Measurements from ENCODE around the gene KRT1. TPM values are rescaled to one million over a fixed set of nuclear protein-coding genes. Genes with fewer than 3 reads are reported as not detected.

The KRT1 gene
- total and polyA plus RNA-seq, 10 donors = 0.05 to 2.4 (median 0.67) TPM; not detected in 4

GRCh38 chr12:52693261-52693660 is 13.1 kb upstream of the KRT1 start:
- Histone ChIP-seq H3K36me3 (no peaks in the 10 kb centered on the region), H3K4me1 (peaks cover 0 to 21% (median 11%) of the 10 kb centered on the region in 6 donors), H3K9me3 (no peaks in the 10 kb centered on the region), H3K27ac (no peak overlapping the region), H3K4me3 (no peak overlapping the region), H3K27me3 (replicated peaks in 1 of 7) (peaks cover 0 to 62% (median 8%) of the 10 kb centered on the region in 7 donors)
- 62 to 80% (median 64%) methylated on average over 5 of the region's 5 CpGs for whole genome bisulfite sequencing, 5 donors
- no peak for TF ChIP-seq CTCF (IDR thresholded peaks at IDR 0.05 in 8 of 11, conservative IDR thresholded peaks at IDR 0.05 in 3 of 11)
- no peak for DNase-seq
- intact Hi-C loops (cut with DNase I; ENCODE audit: low total_unique reads) = no loop called here

- no peaks in the 10 kb centered on the region for H3K36me3 ChIP-seq
- H3K4me3 ChIP-seq = no peak overlapping the region
- peaks cover 0 to 67% (median 8%) of the 10 kb centered on the region in 7 donors for H3K27me3 ChIP-seq (replicated peaks in 1 of 7)
- DNase-seq = no peak
- TF ChIP-seq POLR2A (IDR thresholded peaks at IDR 0.05) = no peak
- no peak for TF ChIP-seq POLR2AphosphoS5 (IDR thresholded peaks at IDR 0.05)
- no peak for TF ChIP-seq CTCF (IDR thresholded peaks at IDR 0.05 in 8 of 11, conservative IDR thresholded peaks at IDR 0.05 in 3 of 11)
- intact Hi-C loops (cut with DNase I; ENCODE audit: low total_unique reads) = no loop called here
- H3K9me3 ChIP-seq = no peaks in the 10 kb centered on the region
- WGBS, 5 donors = 77 to 91% (median 84%) methylated on average over 7 to 8 of the region's 8 CpGs
- no peak overlapping the region for H3K27ac ChIP-seq
- H3K4me1 ChIP-seq = peaks cover 0 to 21% (median 11%) of the 10 kb centered on the region in 6 donors
Observed at GRCh38 chr12:52692254-52692653, 12.0 kb upstream of the KRT1 start.

- DNase-seq = no peak
- H3K9me3 ChIP-seq = no peaks in the 10 kb centered on the region
- H3K4me3 ChIP-seq = peak overlapping the region in 1 of 8 donors; percentile 68
- H3K36me3 ChIP-seq = no peaks in the 10 kb centered on the region
- intact Hi-C loops (cut with DNase I; ENCODE audit: low total_unique reads) = no loop called here
- 65 to 75% (median 74%) methylated on average over 2 of the region's 2 CpGs for WGBS, 5 donors
- peaks cover 0 to 21% (median 11%) of the 10 kb centered on the region in 6 donors for H3K4me1 ChIP-seq
- no peak overlapping the region for H3K27ac ChIP-seq
- TF ChIP-seq CTCF (IDR thresholded peaks at IDR 0.05 in 8 of 11, conservative IDR thresholded peaks at IDR 0.05 in 3 of 11) = no peak
- TF ChIP-seq POLR2AphosphoS5 (IDR thresholded peaks at IDR 0.05) = no peak
- TF ChIP-seq POLR2A (IDR thresholded peaks at IDR 0.05) = no peak
- peaks cover 0 to 70% (median 8%) of the 10 kb centered on the region in 7 donors for H3K27me3 ChIP-seq (replicated peaks in 1 of 7)
Observed at GRCh38 chr12:52691841-52692150, 11.6 kb upstream of the KRT1 start.

- Histone ChIP-seq H3K4me3 (peak overlapping the region; percentile 16 to 68 (median 28)), H3K36me3 (no peaks in the 10 kb centered on the region), H3K9me3 (no peaks in the 10 kb centered on the region), H3K4me1 (peaks cover 0 to 21% (median 11%) of the 10 kb centered on the region in 6 donors), H3K27me3 (replicated peaks in 1 of 7) (peaks cover 0 to 76% (median 8%) of the 10 kb centered on the region in 7 donors), H3K27ac (no peak overlapping the region)
- peak; percentile 82 for DNase-seq
- intact Hi-C loops (cut with DNase I; ENCODE audit: low total_unique reads) = no loop called here
- TF ChIP-seq CTCF (IDR thresholded peaks at IDR 0.05 in 8 of 11, conservative IDR thresholded peaks at IDR 0.05 in 3 of 11) (no peak), POLR2AphosphoS5 (IDR thresholded peaks at IDR 0.05) (no peak), POLR2A (IDR thresholded peaks at IDR 0.05) (no peak)
- 3 to 7% (median 4%) methylated on average over 33 to 45 of the region's 45 CpGs for WGBS, 5 donors
Observed at GRCh38 chr12:52691076-52691840, 11.1 kb upstream of the KRT1 start.
